ENCODE results near the gene GPR75. TPM values are rescaled to one million over a fixed set of nuclear protein-coding genes. Genes with fewer than 3 reads are reported as not detected.

GPR75 gene
- total and polyA plus RNA-seq, 2 experiments from 2014 or later = 0.34 to 4.1 TPM

GRCh38 chr2:53903011-53903410 is 43.2 kb upstream of the GPR75 start (continued):
- TF ChIP-seq ETS1 (IDR thresholded peaks at IDR 0.05) = no peak
- no peak for TF ChIP-seq NANOG (IDR thresholded peaks at IDR 0.05; ENCODE audit: borderline replicate concordance)

- Mint-ChIP-seq H3K4me3 (no peak overlapping the region), H3K36me3 (ENCODE audit: low read depth) (peaks cover 68% of the 10 kb centered on the region), H3K9me3 (no peaks in the 10 kb centered on the region), H3K27me3 (ENCODE audit: insufficient read depth, low read depth, poor library complexity) (peaks cover 4% of the 10 kb centered on the region), H3K4me1 (no peaks in the 10 kb centered on the region), H3K27ac (no peak overlapping the region)
- no peaks in the 10 kb centered on the region for H3K27me3 ChIP-seq (ENCODE audit: insufficient read depth)
- H3K4me2 ChIP-seq = no peak overlapping the region
- no peaks in the 10 kb centered on the region for H3K4me1 ChIP-seq (ENCODE audit: insufficient read depth)
- no peaks in the 10 kb centered on the region for H3F3A ChIP-seq (replicated peaks; ENCODE audit: low read depth)
- H3K4me3 ChIP-seq = no peak overlapping the region
- DNase-seq (ENCODE audit: low spot score) (no peak), ATAC-seq (no peak)
- no peaks in the 10 kb centered on the region; the same call in 1 of the 2 replicates for H4K20me1 ChIP-seq (replicated peaks; ENCODE audit: insufficient read depth)
- TF ChIP-seq STAT1 (IDR thresholded peaks at IDR 0.05; ENCODE audit: unreplicated experiment) (no peak), CTCF (conservative IDR thresholded peaks at IDR 0.05; ENCODE audit: low read depth in 2 of 2) (no peak), REST (IDR thresholded peaks at IDR 0.05; ENCODE audit: unreplicated experiment) (no peak), EZH2 (IDR thresholded peaks at IDR 0.05; ENCODE audit: low read depth, unreplicated experiment) (no peak), ZNF114 (CRISPR knock-in tag; IDR thresholded peaks at IDR 0.05) (no peak), CREB1 (CRISPR knock-in tag; IDR thresholded peaks at IDR 0.05; ENCODE audit: low read depth) (no peak), ETS1 (IDR thresholded peaks at IDR 0.05) (no peak)
- H3K36me3 ChIP-seq (ENCODE audit: insufficient read depth) = peaks cover 55% of the 10 kb centered on the region
- no peaks in the 10 kb centered on the region for H3K79me2 ChIP-seq (replicated peaks; ENCODE audit: insufficient read depth)
- H2AFZ ChIP-seq = no peak overlapping the region
- no peak overlapping the region for H3K27ac ChIP-seq (ENCODE audit: low read depth)
- H3K9me2 ChIP-seq (ENCODE audit: insufficient read depth) = no peaks in the 10 kb centered on the region
Observed at GRCh38 chr2:53901192-53901591, 41.4 kb upstream of the GPR75 start.

Measured in GM23338 (cell line).